ENCODE results near the gene ZFAND3. TPM values are rescaled to one million over a fixed set of nuclear protein-coding genes. Genes with fewer than 3 reads are reported as not detected.
"Not testable (repeated sequence)": the region's sequence is repeated elsewhere in the genome, so short reads cannot be mapped to it uniquely, and the experiment has no call there.

The ZFAND3 gene
- total RNA-seq, 6 experiments from 2014 or later: 75.2 to 93.2 (median 87.0) TPM

- no peak overlapping the region; the same call in 1 of the 2 replicates for H3K27ac Mint-ChIP-seq
- H3K4me3 Mint-ChIP-seq: no peak overlapping the region
- no peaks in the 10 kb centered on the region for H3K27me3 Mint-ChIP-seq (ENCODE audit: insufficient read depth)
- TF ChIP-seq CTCF (IDR thresholded peaks at IDR 0.05): no peak
- H3K36me3 Mint-ChIP-seq (ENCODE audit: low read depth): peaks cover 12% of the 10 kb centered on the region; the same call in 1 of the 2 replicates
- no peaks in the 10 kb centered on the region for H3K9me3 Mint-ChIP-seq
- DNase-seq: no peak
- H3K4me1 Mint-ChIP-seq (ENCODE audit: low read depth): peaks cover 53% of the 10 kb centered on the region
Observed at GRCh38 chr6:37891072-37891471, 71.5 kb downstream of the ZFAND3 start.

- no peaks in the 10 kb centered on the region for H3K27me3 Mint-ChIP-seq (ENCODE audit: insufficient read depth)
- peaks cover 74% of the 10 kb centered on the region for H3K4me1 Mint-ChIP-seq (ENCODE audit: low read depth)
- peaks cover 12% of the 10 kb centered on the region; the same call in 1 of the 2 replicates for H3K36me3 Mint-ChIP-seq (ENCODE audit: low read depth)
- no peaks in the 10 kb centered on the region for H3K9me3 Mint-ChIP-seq
- no peak for DNase-seq
- TF ChIP-seq CTCF (IDR thresholded peaks at IDR 0.05): no peak
- no peak overlapping the region for H3K27ac Mint-ChIP-seq
- H3K4me3 Mint-ChIP-seq: no peak overlapping the region
Observed at GRCh38 chr6:37893257-37893656, 73.7 kb downstream of the ZFAND3 start.

- H3K27ac Mint-ChIP-seq; H3K9me3 Mint-ChIP-seq; DNase-seq; H3K27me3 Mint-ChIP-seq (ENCODE audit: insufficient read depth); H3K4me3 Mint-ChIP-seq: not testable (repeated sequence)
- peaks cover 72% of the 10 kb centered on the region for H3K4me1 Mint-ChIP-seq (ENCODE audit: low read depth)
- peaks cover 12% of the 10 kb centered on the region; the same call in 1 of the 2 replicates for H3K36me3 Mint-ChIP-seq (ENCODE audit: low read depth)
Observed at GRCh38 chr6:37893734-37894133, 74.2 kb downstream of the ZFAND3 start.

GRCh38 chr6:37894585-37894984 lies 75.1 kb downstream of the ZFAND3 start:
- Mint-ChIP-seq H3K4me1 (ENCODE audit: low read depth) (peaks cover 63% of the 10 kb centered on the region), H3K9me3 (no peaks in the 10 kb centered on the region), H3K27ac (no peak overlapping the region), H3K4me3 (no peak overlapping the region), H3K36me3 (ENCODE audit: low read depth) (peaks cover 12% of the 10 kb centered on the region; the same call in 1 of the 2 replicates), H3K27me3 (ENCODE audit: insufficient read depth) (no peaks in the 10 kb centered on the region)
- no peak for TF ChIP-seq CTCF (IDR thresholded peaks at IDR 0.05)
- DNase-seq: no peak

GRCh38 chr6:37897321-37897720 lies 77.8 kb downstream of the ZFAND3 start:
- Mint-ChIP-seq H3K9me3 (no peaks in the 10 kb centered on the region), H3K36me3 (ENCODE audit: low read depth) (peaks cover 12% of the 10 kb centered on the region; the same call in 1 of the 2 replicates), H3K4me3 (no peak overlapping the region), H3K27ac (no peak overlapping the region), H3K27me3 (ENCODE audit: insufficient read depth) (no peaks in the 10 kb centered on the region; the same call in 1 of the 2 replicates), H3K4me1 (ENCODE audit: low read depth) (peaks cover 49% of the 10 kb centered on the region)
- TF ChIP-seq CTCF (IDR thresholded peaks at IDR 0.05): no peak
- DNase-seq: no peak

- no peak for TF ChIP-seq CTCF (IDR thresholded peaks at IDR 0.05)
- H3K4me3 Mint-ChIP-seq: no peak overlapping the region
- no peak overlapping the region for H3K27ac Mint-ChIP-seq
- peaks cover 42% of the 10 kb centered on the region for H3K4me1 Mint-ChIP-seq (ENCODE audit: low read depth)
- no peaks in the 10 kb centered on the region for H3K9me3 Mint-ChIP-seq
- no peak for DNase-seq
- peaks cover 12% of the 10 kb centered on the region; the same call in 1 of the 2 replicates for H3K36me3 Mint-ChIP-seq (ENCODE audit: low read depth)
- no peaks in the 10 kb centered on the region; the same call in 1 of the 2 replicates for H3K27me3 Mint-ChIP-seq (ENCODE audit: insufficient read depth)
Observed at GRCh38 chr6:37897818-37898515, 78.4 kb downstream of the ZFAND3 start.
